ENCODE measurements around the gene TET1.
"Not testable (repeated sequence)": the region's sequence is repeated elsewhere in the genome, so short reads cannot be mapped to it uniquely, and the experiment has no call there.

The TET1 gene

DNA sequence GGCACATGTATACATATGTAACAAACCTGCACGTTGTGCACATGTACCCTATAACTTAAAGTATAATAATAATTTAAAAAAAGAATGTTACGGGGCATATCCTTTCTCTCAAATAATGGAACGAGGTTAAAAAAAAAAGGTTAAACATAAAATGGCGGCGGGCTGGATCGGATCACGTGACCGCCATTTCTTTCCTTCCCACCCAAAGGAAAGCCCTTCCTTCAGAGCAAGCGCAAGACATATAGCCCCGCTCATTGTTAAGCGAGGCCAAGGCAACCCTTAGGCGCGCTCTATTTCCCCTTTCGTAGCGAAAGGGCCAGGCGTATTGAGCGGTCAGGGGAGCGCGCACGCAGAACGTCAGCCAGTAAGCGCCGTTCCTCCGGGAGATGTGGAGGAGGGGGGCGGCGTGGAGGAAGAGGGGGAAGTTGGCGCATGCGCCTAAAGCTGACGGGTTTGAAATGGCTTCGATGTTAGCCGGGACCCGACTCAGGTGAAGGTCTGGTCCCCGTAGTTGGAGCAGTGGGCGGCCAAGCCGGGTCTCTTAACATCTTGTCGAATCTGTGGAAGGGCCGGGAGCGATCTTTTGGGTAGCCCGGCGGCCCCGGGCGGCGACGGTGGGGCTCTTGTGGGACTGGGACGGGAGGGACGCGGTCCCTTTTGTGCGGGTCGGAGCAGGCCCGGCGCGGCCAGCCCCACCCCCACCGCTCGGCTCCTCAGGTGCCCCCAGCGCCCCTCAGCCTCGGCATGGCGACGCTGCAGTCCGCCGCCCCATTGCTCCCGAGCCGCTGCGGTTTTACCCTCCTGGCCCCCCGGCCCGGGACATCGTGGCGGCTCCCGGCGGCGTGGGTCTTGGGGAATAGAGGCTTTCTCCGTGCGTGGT lies 160.9 kb downstream of the TET1 start, which contains the start of gene CCAR1:
TSS of gene CCAR1 (plus strand) at position 447 of the 880 bp plus-strand sequence. CDS start 1,266 bp downstream, outside the sequence.
- peak; percentile 99 for FAIRE-seq

DNA sequence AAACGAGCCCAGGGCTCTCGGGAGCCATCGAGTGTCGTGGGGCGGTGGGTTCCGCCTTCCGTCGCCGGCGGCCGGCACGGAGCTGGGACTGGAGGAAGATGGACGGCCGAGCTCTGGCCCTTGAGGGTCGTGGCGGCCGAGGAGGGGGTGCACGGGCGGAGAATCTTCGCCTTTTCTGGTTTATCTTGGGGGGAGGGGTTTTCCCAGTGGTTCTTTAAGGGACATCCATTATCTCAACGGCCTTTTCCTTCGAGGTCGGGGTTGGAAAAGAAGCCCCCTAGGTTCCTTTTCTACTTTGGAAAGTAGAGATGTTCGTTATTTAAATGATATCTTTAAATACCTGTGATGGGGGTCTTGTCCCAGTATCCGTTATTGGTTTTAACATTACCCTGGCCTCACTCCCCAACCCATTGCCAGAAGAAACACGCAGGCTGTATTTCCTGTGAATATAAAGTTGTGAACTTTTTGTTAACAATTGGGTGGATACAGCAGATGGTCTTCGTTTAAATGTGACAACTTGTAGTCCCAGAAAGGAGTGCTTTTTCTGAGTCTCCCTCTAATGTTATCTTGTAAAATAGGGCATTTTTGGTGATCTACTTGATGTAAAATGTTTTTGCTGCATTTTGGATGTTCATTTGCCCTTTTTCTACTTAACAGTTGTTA lies 161.7 kb downstream of the TET1 start:
- no peak for FAIRE-seq

DNA sequence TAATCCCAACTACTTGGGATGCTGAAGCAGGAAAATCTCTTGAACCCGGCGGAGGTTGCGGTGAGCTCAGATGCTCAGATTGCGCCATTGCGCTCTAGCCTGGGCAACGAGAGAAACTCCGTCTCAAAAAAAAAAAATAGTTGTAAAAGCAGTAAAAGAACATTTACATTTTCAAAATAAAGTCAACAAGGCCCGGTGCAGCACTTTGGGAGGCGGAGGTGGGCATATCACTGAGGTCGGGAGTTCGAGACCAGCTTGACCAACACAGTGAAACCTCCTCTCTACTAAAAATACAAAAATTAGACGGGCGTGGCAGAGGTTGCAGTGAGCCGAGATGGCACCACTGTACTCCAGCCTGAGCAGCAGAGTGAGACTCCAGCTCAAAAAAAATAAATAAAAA lies 164.9 kb downstream of the TET1 start:
- no peak for FAIRE-seq

DNA sequence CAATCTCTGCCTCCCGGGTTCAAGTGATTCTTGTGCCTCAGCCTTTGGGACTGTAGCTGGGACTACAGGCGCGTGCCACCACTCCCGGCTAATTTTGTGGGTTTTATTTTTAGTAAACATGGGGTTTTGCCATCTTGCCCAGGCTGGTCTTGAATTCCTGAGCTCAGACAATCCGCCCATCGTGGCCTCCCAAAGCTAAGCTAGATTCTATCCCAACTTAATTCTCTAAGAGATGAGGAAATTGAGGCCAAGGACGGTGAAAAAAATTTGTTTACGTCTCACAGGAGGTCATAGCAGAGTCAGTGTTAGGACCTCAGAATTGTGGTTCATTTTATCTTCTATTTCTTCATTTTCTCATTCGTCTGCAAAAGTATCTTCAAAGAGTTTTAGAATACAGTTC lies 167.0 kb downstream of the TET1 start:
- FAIRE-seq, result no peak

DNA sequence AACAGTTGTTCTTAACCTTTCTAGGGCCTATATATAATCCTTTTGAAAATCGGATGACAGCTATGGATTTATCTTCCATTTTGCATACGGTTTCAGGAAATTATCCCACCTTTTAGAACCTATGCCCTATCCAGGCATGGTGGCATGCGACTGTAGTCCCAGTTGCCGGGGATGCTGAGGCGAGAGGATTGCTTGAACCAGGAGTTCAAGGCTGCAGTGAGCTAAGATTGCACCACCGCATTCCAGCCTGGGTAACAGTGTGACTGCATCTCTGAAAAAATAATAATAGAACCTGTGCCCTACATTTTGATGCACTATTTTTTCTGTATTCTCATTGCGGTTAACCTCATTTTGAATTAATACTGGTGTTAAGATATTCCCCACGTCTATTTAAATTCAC lies 172.5 kb downstream of the TET1 start:
- no peak for FAIRE-seq

DNA sequence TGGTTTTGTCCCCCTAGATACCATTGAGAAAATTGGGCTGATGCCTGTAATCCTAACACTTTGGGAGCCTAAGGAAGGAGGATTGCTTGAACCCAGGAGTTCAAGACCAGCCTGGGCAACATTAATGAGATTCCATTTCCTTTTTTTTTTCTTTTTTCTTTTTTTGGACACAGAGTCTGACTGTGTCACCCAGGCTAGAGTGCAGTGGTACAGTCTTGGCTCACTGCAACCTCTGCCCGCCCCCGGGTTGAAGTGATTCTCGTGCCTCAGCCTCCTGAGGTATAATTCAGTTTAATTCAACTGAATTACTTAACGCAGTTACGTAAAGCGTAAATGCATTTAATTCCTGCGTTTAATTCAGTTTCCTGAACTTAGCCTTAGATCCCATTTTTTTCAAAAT lies 174.2 kb downstream of the TET1 start:
- no peak for FAIRE-seq

DNA sequence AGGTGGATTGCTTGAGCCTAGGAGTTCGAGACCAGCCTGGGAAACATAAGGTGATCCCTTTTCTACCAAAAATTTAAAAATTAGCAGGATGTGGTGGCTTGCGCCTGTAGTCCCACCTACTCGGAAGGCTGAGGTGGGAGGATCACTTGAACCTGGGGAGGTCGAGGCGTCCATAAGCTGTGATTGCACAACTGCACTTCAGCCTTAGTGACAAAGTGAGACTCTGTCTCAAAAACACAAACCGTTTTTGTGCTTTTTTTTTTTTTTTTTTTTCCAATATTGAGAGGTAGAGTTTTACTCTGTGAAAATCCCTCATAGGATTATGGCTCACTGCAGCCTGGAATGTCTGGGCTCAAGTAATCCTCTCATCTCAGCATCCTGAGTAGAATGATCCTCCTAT lies 175.0 kb downstream of the TET1 start:
- no peak for FAIRE-seq

DNA sequence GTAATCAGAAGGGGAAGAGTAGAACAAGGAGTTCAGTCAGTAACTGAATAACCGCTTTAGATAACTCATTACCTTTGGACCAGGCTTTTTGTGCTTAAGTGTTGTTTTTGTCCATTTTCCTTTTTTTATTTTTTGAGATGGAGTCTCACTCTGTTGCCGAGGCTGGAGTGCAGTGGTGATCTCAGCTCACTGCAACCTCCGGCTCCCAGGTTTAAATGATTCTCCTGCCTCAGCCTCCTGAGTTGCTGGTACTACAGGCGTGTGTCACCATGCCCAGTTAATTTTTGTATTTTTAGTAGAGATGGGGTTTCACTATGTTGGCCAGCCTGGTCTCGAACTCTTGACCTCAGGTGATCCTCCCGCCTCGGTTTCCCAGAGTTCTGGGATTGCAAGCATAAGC lies 175.6 kb downstream of the TET1 start:
- FAIRE-seq, result not testable (repeated sequence)

DNA sequence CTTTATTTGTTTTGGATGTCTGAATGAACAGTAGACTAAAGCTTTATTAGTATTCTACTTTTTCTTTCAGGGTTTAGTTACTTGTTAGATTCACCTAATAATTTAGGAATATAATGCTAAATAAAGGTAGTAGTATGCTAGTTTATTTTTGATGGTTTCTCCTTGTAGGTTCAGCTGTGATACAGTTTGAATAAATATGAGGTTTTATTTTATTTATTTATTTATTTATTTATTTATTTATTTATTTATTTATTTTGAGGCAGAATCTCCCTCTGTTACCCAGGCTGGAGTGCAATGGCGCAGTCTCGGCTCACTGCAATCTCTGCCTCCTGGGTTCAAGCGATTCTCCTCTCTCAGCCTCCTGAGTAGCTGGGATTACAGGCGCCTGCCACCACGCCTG lies 180.5 kb downstream of the TET1 start:
- FAIRE-seq, result not testable (repeated sequence)

DNA sequence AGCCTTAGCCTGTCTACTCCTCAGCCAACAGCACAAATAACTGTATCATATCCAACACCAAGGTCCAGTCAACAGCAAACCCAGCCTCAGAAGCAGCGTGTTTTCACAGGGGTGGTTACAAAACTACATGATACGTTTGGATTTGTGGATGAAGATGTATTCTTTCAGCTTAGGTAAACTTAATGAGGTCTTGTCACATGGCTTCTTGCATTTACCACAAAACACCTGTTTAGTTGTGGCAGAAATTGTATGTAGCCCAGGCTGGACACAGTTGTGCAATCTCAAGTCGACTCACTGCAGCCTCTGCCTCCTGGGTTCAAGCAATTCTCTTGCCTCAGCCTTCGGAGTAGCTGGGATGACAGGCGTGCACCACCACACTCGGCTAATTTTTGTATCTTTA lies 182.3 kb downstream of the TET1 start:
- no peak for FAIRE-seq
